ENCODE results near the gene SLC22A12.

The SLC22A12 gene

DNA sequence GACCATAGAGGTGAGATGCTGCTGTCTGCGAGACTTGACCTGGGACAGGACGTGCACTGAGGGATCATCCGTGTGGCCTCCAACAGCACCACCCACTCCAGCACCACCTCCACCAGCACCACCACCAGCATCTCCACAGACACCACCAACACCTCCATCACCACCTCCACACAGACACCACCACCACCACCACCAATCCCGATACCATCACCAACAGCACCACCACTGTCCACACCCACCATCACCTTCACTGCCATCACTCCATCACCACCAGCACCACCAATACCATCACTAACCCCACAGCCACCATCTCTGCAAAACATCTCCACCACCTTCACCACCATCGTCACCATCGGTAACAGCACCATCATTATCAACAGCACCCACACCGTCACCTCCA is 26.6 kb upstream of the SLC22A12 start:
- no peak for DNase-seq

DNA sequence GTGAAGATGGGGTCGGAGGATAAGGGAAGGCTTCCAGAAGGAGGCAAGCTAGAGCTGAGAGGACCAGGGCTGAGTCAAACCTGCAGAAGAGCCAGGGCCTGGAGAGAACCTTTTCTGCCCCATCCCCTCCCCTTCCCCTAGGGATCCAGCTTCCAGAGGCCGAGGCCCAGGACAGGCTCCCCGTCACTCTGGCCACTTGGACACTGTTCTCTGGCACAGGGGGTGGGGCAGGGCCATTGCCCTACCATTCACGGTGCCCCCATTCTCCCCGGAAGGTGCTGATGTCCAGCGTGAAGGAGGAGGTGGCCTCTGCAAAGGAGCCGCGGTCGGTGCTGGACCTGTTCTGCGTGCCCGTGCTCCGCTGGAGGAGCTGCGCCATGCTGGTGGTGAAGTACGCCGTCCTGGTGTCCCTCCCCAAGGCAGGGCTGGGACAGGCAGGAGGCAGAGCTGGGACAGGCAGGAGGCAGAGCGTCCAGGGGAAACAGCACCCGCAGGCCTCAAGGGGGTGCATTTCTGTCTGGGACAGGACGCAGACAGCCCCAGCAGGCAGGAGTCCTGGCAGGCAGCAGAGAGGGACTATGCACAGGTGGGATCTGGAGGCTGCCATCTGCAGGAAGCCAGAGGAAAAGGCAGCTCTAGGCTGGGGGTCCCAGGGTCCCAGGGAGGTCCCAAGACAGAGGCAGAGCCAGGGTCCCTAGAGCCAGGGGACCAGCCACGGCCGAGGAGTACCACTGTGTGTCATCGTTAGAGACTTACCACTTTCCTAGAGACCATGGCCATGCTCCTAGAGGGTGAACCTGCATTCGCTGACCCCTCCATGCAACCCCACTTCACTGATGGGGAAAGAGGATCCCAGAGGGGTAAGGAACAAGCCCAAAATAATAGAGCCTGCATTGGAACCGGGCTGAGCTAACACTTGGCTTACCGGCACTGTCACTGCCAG is 25.8 kb upstream of the SLC22A12 start:
- DNase-seq: no peak

DNA sequence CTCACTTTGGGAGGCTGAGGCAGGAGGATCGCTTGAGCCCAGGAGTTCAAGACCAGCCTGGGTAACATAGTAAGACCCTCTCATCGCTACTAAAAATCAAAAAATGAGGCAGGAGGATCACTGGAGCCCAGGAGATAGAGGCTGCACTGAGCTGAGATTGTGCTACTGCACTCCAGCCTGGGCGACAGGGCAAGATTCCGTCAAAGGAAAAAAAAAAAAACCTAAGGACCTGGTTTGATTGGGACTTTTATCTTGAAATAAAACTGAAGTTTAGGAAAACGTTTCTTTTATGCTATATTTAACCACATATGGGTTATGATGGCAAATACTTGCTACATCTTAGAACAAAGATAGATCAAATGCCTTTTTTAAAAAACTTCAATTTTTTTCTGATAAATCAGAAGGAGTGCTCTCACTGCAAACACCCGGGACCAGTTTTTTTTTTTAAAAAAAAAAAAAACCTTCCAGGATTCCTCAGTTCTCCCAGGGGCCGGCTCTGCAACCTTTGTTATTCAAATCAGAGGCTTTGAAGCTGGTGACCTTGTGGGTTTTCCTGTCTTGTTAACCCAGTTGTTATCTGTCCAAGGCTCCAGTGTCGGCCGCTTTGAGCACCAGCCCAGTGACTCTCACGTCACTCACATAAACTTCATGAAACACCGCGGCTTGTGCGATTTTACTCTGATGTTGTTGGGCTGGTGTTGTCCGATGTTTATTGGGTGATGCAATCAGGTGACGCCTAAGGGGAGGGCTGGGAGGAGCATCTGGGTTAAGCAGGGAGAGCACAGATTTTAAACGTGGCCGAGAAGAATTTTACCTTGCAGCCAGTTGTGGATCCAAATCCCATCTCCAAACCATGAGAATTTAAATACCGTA is 24.7 kb upstream of the SLC22A12 start:
- DNase-seq: peak; percentile 61

DNA sequence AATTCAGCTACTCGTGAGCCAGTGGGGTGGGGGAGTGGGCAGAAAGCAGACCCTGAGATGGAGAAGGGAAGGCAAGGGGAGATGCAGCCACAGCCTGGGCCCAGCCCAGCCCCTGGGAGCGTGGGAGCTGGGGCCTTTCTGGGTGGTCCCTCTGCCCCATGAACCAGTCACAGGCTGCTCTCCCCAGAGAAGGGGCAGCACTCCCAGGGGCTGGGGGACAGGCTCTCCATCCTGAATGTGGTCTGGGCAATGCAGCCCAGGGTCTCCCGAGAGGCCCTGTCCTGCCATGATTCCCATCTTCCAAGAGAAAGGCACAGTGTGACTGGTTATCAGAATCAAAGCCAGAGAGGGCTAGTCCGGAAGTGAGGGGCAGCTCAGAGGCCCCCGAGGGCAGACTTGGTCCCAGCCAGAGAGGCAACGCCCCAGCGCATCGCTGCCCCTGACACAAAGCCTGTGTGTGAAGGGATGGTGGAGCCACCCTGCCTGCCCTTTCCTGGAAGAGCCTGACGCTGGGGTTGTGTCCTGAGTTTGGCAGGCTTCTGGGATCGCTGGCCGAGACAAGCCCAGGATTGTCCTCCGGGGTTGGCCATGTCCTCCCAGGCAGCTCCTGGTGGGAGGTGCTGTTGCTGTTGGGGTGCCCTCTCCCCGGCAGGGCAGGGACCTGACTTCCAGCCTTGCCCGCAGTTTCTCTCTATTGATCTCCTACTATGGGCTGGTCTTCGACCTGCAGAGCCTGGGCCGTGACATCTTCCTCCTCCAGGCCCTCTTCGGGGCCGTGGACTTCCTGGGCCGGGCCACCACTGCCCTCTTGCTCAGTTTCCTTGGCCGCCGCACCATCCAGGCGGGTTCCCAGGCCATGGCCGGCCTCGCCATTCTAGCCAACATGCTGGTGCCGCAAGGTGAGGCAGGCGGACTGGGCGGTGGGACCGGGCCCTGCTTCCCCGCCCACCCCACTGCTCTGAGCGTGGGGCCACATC is 23.8 kb upstream of the SLC22A12 start:
- no peak for DNase-seq

DNA sequence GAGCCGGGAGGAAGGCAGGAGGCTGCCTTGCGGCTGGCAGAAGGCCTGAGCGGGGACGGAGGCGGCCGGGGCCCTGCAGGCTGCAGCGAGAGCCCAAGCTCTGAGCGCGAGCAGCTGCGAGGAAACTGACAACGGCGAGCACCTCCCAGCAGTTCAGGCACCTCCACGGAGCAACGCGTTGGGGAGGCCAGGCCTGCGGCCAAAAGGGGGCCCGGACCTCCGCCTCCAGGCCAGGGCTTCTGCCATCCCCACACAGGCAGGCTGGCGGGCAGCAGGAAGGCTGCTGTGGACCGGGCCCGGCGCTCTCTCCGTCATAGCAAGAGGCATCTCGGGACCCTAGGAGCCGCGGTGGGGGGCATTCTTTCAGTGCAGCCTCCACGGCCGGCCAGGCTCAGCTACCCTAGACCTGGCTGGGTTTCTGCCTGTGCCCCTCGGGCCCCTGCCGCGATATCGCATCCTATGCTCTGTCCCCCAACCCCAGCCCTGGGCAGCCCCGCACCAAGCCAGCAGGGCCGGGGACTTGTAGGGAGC is 22.9 kb upstream of the SLC22A12 start:
- no peak for DNase-seq

DNA sequence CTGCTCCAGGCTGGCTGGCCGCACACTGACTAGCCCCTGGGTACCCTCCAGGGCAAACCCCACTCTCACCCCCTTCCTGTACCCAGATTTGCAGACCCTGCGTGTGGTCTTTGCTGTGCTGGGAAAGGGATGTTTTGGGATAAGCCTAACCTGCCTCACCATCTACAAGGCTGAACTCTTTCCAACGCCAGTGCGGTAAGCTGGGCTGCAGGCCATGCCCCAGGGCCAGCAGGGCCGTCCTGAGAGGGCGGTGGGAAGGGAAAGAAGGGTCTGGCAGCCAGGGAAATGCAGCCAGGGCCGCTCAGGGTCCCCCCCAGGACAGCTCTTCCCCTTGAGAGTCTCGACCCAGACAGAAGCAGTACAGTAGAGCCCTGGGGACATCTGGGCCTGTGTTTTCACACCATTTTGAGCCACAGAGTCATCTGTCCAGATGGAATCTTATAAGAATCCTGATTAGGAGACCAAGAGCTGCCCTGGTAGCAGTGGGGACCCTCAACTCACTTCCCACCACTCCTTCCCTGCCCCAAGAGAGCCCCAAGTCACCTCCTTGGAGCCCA is 22.4 kb upstream of the SLC22A12 start:
- no peak for DNase-seq

DNA sequence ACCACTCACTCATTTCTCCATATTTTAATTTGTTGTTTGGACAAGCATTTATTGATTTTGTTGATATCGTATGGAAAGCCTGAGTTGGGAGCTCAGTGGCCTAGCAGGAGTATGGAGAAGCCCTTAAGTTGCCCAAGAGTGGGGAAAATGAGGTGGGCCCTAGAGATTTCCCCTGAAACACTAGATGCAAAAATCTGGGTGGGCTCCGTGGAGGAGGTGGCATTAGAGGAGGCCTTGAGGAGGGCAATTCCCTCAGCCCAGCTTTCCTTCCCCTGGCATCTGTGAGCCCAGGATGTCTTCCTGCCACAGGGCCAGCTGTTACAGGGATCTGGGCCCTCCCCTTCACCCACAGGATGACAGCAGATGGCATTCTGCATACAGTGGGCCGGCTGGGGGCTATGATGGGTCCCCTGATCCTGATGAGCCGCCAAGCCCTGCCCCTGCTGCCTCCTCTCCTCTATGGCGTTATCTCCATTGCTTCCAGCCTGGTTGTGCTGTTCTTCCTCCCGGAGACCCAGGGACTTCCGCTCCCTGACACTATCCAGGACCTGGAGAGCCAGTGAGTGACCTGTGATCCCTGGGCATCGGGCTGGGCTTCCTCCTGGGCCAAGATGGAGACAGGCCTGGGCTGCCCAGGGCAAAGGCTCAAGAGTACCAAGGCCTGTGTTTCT is 21.6 kb upstream of the SLC22A12 start:
- DNase-seq: peak; percentile 73

DNA sequence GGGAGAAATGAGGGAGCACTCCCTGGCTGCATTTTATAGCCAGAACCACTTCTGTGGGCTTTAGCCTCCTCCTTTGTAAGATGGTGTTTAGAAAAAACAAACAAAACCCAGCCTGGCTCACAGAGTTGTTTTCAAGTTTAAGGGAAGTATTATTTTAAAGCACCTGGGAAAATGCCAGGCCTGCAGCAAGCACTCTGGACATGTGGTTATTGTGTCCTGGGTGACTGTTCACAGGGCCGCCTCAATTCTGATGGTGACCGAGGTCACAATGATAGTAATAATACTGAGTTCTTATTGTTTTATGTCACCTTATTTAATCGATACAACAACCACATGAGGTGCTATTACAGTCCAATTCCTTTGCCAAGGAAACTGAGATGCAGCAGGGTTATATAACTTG is 20.7 kb upstream of the SLC22A12 start:
- no peak for DNase-seq

DNA sequence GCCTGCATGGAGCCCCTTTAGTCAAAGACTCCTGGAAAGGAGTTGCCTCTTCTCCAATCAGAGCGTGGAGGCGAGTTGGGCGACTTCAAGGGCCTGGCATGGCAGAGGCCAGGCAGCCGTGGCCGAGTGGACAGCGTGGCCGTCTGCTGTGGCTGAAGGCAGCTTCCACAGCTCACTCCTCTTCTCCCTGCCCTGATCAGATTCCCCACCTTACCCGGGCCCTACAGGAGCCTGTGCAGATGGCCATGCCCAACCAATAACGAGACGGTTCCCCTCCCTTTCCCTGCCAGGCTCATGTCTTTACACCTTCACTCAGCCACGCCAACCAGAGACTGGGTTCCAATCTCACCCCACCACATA is 20.0 kb upstream of the SLC22A12 start:
- no peak for DNase-seq

DNA sequence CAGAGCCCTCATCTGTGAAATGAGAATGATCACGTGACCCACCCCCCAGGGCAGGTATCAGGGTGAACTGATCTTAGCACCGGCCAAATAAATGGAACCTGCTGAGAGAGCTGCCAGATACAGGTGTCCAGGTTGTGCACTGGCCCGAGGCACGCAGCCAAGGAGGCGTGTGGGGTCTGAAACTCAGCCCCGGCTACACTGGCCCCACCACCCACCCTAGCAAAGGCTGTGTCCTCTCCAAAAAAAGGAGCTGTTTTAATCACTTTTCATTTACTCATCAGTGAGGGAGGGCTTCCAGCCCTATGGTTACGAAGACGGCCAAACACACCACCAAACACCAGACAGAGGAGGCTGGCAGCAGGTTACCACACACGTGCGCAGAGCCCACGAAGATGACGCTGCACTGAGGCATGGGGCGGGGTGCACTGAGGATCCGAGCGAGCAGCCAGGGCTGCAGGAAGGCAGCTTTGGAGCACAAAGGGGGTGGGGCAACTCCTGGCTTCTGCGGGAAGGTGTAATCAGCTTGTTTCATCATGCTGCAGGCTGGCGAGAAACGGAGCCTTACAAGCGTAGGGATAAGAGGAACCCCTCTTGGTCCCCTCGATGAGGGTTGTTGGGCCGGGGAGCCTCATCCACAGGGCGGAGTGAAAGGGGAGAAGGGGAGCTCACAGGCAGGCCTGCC is 19.5 kb upstream of the SLC22A12 start:
- no peak for DNase-seq

DNA sequence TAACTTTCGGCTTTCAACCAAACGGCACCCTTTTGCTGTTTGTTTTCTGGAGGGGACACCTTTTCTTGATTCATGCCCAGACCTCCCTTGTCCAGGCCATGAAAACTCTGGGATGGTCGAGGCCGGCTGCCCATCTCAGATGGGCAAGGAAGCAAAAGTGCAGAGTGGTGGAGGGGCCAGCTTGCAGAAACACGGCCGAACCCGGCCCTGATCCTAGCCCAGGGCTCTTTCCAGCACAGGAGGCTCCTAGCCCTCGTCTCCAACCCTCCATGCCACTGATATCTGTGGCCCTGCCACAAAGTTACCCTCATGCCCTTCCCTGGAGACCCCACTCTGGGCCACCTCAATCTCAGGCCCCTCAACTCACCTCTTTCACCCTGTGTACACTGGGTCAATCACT is 18.9 kb upstream of the SLC22A12 start:
- DNase-seq: no peak

DNA sequence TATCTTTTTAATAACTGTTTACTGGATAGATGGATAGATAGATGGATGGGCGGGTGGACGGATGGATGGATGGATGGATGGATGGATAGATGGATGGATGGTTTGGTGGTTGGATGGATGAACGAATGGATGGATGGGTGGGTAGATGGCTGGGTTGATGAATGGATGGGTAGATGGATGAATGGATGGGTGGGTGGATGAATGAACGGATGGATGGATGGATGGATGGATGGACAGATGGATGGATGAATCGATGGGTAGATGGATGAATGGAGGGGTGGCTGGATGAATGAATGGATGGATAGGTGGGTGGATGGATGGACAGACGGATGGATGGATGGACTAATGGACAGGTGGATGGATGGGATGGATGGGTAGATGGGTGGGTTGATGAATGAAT is 13.8 kb upstream of the SLC22A12 start:
- no peak for DNase-seq

DNA sequence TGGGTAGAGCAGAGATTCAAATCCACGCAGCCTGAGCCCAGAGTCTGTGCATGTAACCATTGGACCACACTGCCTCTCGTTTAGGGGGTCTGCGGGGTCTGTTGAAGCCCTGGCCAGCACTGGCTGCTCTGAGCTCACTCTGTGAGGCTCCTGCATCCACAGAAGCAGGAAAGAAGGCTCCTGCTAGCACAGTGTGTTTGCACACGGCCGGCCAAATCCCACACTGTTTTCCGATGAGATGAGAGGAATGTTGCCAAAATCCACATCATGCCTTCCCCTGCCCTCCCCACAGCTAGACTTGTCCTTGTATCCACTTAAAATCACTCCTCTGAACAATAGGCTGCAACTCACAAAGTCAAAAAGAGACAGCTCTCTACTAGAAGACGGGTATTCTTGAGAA is 10.6 kb upstream of the SLC22A12 start:
- no peak for DNase-seq

DNA sequence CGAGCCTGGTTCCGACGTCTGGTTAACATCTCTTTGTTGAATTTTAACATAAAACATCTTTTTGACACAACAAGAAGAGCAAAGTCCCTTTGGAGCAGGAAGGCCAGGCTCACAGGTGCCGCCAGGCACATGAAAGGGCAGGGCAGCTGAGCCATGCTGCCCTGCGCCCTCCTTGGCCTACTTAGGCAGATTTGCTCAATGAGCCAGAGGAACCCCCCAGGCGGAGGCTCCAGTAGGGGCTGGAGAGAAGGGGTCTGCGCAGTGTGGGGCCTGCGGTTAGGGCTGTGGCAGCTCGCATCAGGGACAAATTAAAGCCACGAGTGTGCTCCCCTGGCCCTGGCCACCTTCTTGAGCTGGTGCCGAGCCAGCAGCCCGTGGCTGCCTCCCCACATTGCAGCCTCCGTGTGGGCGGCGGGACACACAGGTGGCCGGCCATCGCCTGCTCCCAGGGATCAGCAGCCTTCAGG is 9.9 kb upstream of the SLC22A12 start:
- no peak for DNase-seq

DNA sequence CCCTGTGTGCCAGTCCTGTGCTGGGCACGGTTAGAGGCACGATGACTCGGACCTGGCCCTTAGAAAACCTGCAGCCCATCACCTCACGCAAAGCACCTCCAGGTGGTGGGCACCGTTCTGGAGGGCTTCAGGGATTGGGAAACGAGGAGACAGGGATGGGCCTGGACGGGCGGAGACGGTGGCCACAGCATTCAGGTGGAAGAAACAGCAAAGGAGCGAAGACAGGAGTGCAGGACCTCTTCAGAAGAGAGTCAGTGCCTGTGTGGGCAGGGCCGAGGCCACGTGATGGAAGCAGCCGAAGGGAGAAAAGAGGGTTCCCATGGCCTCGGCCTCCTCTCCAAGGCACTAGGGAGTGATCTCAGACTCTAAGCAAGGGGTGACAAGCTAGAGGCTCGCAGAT is 8.1 kb upstream of the SLC22A12 start:
- DNase-seq: no peak

DNA sequence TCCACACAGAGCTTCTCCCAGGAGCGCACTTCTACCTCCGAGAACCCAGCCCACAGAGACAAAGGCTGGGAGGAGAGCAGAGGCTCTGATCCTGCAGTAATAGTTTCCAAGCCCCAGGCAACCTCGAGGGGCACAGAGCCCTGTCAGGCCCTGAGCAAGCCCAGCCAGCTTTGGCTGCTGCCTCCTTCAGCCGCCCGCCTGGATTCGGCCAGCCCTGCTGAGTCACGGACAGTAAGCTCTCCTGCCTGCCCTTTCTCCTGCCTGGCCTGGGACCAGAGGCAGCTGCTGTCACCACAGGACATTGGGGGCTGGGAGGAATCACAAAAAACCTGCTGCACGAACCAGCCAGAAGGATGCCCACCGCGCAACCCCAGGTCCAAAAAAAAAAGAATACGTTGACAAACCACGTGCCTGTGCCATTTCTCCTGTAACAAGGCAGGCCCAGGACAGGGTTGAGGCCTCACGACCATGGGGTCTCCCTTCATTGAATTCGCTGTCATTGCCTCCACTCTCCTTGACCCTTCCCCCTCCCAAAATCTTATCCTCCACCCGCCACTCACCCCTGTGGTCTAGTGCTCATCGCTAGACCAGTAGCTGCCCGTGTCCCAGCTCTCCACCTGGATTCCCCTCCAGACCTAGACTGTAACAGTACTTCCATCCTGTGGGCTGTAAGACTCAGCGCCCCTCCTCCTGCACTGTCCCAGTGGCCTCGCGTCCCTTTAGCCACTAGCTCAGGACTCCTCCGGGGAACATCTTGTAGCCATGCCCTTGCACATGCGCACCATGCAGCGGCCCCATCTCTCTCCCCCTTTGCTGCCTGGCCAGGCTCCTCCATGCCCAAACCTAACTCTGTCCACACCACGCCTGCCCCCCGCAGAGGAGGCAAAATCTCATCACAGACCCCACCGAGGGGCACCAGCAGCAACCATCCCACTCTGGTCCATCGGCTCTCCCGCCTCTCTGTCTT is 7.4 kb upstream of the SLC22A12 start:
- DNase-seq: no peak

DNA sequence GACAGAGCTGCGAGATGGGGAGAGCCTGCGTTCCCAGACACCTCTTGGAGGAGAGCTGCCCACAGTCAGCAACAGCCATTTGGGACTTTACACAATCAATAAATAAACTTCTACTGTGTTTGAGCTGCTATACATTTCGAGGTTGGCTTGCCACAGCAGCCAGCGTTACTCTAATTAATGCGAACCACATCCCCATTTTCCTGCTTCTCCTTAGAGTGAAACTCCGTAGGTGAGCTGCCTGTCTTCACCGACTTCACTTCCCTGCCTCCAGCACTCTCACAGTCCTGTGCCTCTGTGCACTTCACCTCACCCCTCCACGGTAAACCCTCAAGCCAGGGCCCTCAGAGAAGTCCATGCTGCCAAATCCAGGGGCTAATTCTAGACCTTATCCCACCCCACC is 5.9 kb upstream of the SLC22A12 start:
- no peak for DNase-seq

DNA sequence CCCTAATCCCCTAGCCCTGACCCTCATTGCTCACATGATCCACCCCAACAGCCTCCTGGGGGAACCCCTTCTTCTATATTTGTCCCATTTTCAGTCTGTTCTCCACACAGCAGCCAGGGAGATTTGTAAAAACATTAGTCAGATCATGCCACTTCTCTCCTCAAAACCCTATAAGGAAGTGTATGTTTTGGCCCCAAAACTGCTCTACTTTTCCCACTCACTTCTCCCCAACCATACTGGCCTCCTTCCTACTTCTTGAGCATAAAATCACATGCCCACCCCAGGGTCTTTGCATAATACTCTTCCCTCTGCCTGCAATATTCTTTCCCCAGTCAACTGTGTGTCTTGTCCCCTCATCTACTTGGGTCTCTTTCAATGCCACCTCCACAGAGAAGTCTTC is 4.7 kb upstream of the SLC22A12 start:
- DNase-seq: no peak

DNA sequence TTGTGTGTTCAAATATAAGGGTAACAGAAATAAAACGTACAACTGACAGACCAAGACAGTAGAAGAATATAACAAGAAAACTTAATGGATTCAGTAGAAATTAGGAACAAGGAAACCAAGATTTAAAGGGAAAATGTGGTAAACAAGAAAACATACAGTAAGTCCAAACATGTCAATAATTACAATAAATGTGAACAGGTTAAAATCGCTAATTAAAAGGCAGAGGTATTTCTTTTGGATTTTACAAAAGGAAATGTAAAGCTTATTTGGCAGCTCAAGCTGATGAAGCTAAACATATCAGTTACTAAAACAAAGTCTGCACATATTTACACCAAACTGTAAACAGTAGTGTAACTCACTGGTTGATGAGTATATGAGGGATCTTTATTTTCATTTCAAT is 2.3 kb upstream of the SLC22A12 start:
- DNase-seq: no peak
